GM10847 (cell line): ENCODE measurements around the gene NET1.

Experiments
- POLR2A ChIP-seq: IDR thresholded peaks from 2 replicates; pipeline ENCODE4 v1.6.1; 2011; ENCODE audit not compliant: insufficient read length; ENCODE audit errors: extremely low read depth

Gene NET1

DNA sequence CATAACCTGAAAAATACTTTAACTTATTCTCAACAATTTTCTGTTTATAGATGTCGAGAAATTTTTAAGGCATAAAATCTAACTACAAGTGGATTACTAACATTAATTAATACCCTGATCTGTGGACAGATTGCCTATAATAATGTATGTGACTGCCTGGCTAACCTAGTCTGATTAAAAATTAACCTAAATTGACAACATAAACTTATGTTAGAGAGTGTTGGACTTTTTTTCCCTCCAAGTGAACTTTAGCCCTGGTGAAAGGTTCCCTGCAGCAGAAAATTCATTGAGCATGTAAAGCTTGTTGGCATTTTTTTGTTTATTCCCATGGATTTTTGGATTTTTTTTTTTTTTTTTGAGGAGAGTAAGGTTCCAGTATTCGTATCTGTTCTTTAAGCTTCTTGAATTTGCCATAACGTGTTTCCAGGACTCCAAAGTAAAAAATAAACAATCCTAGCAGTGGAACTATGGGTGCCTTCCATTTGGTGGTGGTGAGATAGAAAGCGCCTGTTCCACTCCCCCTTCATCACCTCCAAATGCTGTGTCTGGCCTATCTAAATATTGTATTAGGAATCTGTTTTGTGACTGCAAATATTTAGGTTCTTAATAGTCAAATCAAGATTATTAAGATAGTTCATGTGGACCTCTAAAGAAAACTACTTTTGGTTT lies 36.1 kb downstream of the NET1 start:
- no peak for TF ChIP-seq POLR2A

DNA sequence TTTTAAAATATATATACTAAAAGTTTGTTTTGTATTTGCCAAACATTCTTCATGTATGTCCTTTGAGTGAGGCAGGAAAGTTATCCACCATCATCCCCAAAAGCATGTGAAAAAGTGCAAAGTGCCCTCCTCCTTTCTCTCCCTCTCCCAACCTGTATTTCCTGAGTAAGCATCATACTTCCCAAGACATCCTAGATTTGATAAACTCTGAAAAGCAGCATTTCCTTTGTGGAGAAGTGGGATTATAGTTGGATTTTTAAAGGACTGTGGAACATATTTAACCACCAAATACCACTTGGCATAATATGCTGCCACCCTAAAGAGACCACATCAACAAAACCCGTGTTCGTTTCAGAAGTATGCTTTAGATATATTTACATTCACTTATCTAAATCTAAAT lies 36.9 kb downstream of the NET1 start:
- no peak for TF ChIP-seq POLR2A

DNA sequence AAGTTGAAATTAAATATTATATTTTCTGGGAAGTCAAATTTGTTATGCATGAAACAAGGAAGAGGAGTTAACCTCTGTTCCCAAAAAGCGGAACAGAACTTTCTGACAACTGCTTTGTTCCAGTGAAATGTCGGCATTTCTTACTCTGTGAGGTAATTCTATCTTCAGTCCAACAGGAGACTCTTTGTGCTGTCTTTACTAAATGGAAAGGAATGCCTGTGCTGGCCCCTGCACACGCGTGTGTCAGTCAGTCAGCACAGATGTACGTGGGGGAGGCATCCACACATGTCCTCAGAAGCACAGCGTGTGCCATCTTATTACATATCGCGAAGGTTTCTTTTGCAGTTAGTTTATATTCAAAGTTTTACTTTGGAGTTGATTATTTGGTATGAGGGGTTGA lies 37.5 kb downstream of the NET1 start:
- no peak for TF ChIP-seq POLR2A

DNA sequence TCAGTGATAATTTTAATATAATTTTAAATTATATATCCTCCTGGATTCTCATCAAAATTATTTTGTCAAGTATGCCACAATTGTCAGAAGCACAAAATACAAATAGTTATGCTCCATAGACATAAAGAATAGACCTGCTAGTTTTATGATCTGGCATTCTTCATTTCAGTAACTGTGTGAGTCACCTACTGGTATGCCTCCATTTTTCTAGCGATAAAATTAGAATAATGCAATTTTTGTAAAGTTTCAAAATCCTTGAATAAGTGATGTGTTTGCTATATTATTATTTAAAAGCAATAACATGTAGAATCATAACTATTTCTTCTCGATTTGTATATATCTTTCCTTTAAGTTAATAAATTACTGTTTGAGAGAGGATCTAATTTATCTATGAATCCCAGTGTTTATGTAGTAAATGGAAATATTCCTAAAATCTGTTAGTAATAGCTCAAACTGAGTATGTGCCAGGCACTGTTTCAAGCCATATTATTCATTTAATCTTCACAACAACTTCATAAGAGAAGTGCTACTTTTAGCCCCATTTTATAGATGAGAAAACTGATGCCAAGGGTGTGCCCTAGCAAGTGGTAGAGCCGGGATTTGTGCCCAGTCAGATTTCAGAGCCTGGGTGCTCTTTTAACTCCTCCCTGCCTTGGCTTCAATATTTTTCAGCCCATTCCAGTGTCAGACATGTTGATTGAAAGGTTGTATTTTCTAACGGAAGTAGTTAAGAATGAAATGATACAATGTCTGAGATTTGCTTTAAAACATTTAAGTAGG lies 38.4 kb downstream of the NET1 start:
- TF ChIP-seq POLR2A: no peak

DNA sequence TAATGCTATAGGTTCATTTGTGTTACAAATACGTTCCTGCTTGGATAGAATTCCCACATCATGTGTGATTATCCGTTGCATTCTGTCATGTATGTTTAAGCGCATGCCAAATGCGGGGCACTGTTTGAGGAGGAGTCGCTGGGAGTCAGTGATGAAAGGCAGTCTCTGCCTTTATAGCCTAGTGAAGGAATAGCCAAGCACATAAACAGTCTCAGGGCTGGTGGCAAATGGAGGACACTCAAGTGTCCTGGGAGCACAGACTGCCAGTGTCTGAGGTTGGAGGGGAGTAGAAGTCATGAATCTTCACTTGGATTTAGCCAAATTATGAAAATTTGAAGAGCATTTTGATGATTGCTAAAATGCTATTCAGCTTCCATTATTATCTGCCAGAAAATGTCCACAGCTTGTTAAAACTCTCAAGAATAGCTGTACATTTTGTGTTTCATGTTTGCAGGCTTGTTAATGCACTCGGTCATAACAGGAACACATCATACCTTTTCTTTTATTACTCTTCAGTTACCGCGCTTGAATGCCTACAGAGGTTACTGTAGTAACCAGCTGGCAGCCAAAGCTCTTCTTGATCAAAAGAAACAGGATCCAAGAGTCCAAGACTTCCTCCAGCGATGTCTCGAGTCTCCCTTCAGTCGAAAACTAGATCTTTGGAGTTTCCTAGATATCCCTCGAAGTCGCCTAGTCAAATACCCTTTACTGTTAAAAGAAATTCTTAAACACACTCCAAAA lies 41.6 kb downstream of the NET1 start:
- TF ChIP-seq POLR2A: no peak

DNA sequence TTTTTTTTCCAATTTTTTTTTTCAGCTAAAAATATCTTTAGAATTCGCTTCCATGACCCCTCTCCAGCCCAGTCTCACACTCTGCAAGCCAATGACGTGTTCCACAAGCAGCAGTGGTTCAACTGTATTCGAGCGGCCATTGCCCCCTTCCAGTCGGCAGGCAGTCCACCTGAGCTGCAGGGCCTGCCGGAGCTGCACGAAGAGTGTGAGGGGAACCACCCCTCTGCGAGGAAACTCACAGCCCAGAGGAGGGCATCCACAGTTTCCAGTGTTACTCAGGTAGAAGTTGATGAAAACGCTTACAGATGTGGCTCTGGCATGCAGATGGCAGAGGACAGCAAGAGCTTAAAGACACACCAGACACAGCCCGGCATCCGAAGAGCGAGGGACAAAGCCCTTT lies 44.2 kb downstream of the NET1 start:
- TF ChIP-seq POLR2A: no peak

DNA sequence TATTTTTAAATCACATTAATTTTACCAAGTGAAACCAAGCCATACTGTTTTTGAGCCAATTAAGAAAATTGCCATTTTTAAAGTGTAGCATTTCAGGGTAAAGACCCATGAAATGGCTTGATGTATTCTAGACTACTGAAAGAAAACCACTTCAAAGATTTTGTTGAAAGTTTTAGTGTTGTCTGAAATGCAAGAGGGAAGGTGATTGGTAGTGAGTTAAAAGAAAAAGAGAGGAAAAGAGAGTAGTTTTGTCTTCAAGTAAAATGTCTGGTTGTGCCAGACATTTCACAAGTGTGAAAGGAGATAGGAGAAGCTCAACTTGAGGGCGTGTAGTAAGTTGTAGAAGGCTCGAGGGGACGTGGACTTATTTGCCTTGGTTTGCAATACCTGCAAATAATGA lies 45.4 kb downstream of the NET1 start:
- no peak for TF ChIP-seq POLR2A

DNA sequence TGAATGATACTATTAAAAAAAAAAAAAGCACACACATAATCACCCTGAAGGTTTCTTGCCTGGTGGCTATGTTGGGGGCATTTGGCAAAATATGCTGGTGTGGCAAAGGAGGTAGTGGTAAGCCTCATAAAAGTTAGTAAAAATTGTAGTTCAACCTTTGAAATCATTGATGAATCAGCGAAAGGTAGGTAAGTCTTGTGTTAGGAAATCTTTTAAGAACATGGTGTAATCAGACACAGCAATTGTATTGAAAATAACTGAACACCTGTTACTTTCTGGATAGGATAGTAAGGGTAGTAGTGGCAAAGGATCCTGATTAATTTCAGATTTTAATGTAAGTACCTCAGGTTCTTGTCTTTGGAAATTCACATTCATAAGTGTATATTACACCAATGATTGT lies 46.1 kb downstream of the NET1 start:
- TF ChIP-seq POLR2A: no peak

DNA sequence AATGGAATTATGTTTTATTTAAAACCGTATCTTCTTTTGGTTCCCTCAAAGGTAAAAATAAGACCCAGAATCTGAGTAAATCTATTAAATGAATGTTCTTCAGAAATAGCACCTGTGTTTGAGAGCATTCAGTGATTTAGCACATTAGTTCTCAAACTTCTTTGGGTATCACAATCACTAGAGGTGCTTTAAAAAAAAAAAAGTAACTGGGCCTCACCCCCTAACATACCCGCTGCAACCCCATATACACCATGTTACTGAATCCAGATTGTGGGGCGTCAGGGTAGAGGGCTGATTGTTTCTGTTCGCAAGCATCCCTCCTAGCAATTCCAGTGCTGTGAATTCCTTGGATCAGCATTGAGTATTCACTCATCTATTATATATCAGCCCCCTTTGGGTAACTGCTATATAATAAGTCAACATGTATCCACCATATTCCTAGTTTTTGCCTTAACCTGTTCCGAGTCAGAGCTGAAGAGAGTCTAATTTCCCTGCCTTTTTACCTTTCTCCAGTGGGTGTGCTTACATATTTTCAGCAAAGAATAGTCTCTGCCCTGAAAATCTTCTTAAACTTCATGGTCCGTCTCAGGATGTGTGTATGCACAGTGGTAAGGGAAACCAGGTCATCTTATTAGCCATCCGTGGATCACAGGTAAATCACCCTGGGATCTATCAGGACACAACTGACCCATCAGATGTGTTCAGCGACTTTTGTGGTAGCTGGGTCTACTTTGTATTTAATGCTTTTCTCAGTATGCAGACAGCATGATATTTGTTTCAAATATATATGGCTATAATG lies 46.8 kb downstream of the NET1 start:
- TF ChIP-seq POLR2A: no peak

DNA sequence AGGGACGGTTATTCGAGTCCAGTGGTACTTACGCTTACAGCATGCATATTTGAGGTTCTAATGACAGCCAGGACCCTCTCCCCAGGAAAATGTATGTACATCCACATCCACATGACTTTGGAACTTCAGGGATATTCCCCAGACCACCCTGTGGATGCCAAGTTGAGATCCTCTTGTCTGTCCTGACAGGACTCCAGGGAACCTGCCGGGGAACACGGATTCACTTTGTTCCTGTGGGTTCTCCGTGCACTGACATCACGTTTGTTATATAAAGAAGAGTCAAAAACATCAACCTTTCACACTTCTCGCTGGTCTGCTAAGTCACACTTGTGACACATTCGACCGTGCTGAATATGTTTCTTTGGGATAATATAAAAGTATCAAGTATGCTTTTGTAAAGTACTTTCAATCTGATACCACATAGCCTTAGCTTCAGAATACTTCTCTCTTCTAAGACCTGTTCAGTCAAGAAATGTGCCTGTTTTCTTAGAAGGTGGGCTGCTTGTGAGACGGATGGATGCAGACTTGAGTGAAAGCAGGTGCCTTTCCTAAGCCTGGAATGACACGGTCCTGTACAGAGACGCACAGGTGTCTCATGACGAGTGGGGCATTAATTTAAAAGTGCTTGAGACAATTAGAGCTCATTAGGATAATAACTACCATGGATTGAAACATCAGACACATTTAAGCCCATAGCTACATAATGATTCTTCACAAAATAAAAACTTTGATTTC lies 48.3 kb downstream of the NET1 start:
- TF ChIP-seq POLR2A: no peak

DNA sequence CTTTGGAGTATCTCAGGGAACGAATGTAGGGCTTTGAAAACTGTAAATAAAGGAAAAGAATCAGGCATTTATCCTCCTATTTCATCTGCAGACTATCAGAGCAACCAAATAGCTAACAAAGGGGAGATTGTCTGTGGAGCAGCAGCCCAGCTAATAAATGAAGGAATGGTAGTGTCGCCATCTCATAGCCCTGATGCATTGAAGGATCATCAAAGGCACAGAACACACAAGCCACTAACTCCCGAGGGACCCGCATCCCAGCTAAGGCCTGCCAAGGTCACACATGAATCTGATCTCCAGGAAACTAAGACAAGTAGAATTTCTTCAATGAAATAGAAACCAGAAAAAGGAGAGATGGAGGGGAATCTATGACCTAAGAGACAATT lies 48.8 kb downstream of the NET1 start:
- no peak for TF ChIP-seq POLR2A

DNA sequence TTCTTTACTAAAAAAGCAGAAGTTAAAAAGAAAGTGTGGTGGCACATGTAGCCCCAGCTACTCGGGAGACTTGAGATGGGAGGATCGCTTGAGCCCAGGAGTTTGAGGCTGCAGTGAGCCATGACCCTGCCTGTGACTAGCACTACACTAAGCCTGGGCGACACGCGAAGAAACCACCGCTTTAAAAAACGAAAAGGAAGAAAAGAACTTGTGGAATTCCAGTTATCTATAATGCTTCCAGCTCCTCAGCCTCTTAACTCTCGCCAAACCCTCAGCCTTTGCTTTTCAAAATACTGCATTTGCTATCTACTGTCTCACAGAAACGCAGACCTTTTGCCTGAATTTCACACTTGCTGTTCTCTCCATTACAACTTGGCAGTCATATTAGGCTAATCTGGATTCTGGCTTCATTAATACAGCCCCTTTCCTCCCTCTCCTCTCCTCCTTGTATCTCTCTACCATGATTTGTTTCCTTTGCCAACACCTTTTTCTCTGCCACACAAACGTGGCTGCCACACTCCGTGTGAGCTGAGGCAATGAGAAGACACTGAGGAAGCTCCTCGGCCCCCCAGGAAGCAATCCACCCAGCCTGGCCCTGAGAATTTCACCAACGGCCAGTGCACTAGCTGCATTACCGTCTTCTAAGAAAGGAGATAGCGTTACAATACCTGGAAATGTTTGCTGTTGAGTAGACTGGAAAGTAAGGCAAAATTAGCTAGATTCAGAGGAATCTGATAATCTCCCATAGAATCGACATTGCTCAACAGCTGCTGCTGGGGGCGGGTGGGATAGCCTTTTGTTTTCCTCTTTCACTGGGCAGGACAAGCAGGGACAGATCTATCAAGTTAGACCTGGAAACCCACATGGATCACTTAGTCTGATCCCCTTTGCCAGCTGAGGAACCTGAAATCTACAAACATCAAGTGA lies 49.8 kb downstream of the NET1 start:
- TF ChIP-seq POLR2A: no peak

DNA sequence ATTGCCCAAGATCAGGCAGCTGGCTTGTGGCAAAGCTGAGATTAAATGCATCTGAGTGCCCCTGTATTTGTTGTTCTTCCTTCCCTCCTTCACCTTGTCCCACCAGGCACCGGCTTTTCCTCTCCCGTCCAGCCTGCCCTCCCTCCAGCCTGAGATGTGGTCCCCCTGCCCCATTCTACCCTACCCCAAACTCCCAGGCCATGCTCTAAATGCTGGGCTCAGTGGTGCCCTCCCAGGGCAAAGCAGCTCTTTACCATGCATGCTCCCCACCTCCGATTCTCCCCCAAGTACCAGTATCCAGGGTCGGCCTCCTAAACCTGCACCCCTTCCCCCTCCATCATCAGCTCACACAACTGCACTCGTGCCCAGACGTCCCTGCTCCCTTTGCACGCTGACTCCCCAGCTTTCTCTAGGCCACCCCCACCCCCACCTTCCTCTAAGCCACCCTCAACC lies 50.5 kb downstream of the NET1 start:
- TF ChIP-seq POLR2A: no peak

DNA sequence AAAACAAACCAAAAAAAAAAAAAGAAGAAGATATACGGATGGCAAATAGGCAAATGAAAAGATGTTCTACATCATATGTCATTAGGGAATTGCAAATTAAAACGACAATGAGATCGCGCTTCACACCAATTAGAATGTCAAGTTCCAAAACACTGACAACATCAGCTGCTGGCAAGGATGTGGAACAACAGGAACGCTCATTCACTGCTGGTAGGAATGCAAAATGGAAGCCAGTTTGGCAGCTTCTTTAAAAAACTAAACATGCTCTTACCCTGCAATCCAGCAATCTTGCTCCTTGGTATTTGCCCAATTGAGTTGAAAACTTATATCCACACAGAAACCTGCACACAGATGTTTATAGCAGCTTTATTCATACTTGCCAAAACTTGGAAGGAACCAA lies 52.2 kb downstream of the NET1 start:
- TF ChIP-seq POLR2A: no peak
